Measurements from ENCODE around the gene TSPAN31. TPM values are rescaled to one million over a fixed set of nuclear protein-coding genes. Genes with fewer than 3 reads are reported as not detected.

The TSPAN31 gene
- total and polyA plus RNA-seq, 3 donors from 2014 or later, result 25.4 to 33.0 (median 30.8) TPM

DNA sequence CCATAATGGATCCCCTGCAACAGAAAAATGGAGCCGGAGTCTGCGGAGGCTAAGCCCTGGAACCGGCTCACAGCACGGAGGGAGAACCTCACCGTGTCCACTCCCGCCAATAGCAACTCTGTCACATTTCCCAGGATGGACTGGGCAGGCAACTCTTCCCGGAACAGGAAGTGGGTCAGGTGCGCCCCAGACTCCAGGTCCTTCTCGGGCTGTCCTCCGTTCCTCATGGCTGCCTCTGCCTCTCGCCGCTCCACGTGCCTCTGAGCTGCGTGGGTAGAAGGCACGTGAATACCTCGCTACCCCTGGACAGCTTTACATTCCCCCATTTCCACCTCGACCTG, 19.8 kb downstream of the TSPAN31 start:
- WGBS, 2 donors, result 29 to 37% methylated on average over 15 to 17 of the region's 17 CpGs
- Histone ChIP-seq H3K9me3 (no peaks in the 10 kb centered on the region), H3K36me3 (ENCODE audit: low read depth, missing control alignments) (no peaks in the 10 kb centered on the region), H3K4me1 (peaks cover 22% of the 10 kb centered on the region), H3K27ac (no peak overlapping the region), H3K4me3 (peak overlapping the region; percentile 24 to 26), H3K27me3 (no peaks in the 10 kb centered on the region)
- TF ChIP-seq, protein P1, sequence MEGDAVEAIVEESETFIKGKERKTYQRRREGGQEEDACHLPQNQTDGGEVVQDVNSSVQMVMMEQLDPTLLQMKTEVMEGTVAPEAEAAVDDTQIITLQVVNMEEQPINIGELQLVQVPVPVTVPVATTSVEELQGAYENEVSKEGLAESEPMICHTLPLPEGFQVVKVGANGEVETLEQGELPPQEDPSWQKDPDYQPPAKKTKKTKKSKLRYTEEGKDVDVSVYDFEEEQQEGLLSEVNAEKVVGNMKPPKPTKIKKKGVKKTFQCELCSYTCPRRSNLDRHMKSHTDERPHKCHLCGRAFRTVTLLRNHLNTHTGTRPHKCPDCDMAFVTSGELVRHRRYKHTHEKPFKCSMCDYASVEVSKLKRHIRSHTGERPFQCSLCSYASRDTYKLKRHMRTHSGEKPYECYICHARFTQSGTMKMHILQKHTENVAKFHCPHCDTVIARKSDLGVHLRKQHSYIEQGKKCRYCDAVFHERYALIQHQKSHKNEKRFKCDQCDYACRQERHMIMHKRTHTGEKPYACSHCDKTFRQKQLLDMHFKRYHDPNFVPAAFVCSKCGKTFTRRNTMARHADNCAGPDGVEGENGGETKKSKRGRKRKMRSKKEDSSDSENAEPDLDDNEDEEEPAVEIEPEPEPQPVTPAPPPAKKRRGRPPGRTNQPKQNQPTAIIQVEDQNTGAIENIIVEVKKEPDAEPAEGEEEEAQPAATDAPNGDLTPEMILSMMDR (IDR thresholded peaks at IDR 0.05), result no peak
- TF ChIP-seq POLR2A (IDR thresholded peaks at IDR 0.05), result no peak
- intact Hi-C loops (cut with DNase I; ENCODE audit: low total_unique reads), result no loop called here
- DNase-seq, result no peak

DNA sequence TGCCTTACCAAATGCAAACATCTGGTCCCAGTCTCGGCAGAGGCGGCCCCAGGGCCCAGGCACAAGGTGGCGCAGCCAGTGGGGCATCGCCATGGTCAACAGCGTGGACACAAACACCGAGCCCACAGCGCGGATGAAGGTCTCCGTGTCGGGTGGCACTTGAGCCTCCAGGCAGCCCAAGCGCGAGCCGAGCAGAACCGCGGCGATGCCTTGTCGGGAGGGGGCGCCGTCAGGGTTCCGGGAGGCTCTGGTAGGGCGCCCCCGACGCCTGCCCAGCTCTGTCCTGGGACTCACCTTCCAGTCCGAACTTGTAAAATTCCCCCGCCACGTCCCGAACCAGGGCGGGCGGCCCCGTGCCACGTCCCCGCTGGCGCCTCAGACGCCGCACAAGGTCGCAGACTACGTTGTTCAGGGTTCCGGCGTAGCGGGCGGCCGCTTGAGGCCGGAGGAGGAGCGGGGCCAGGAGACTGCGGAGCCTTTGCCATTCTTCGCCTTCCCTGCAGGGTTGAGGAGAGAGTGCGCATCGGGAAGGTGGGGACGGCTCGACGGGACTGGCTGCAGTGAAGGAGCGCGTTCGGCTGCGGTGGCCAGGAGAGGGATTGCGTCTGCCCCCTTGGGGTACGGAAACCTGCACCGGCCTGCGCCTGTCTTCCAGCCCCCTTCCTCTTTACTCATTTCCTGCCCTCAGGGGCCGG, 20.3 kb downstream of the TSPAN31 start:
- DNase-seq, result peak; percentile 28
- Histone ChIP-seq H3K36me3 (ENCODE audit: low read depth, missing control alignments) (no peaks in the 10 kb centered on the region), H3K27me3 (no peaks in the 10 kb centered on the region), H3K9me3 (no peaks in the 10 kb centered on the region), H3K4me1 (peaks cover 22% of the 10 kb centered on the region), H3K27ac (no peak overlapping the region), H3K4me3 (peak overlapping the region; percentile 24 to 26)
- WGBS, 2 donors, result 8 to 9% methylated on average over 7 to 45 of the region's 60 CpGs
- intact Hi-C loops (cut with DNase I; ENCODE audit: low total_unique reads), result no loop called here
- TF ChIP-seq, protein P1 (IDR thresholded peaks at IDR 0.05), result no peak
- no peak for TF ChIP-seq POLR2A (IDR thresholded peaks at IDR 0.05)

DNA sequence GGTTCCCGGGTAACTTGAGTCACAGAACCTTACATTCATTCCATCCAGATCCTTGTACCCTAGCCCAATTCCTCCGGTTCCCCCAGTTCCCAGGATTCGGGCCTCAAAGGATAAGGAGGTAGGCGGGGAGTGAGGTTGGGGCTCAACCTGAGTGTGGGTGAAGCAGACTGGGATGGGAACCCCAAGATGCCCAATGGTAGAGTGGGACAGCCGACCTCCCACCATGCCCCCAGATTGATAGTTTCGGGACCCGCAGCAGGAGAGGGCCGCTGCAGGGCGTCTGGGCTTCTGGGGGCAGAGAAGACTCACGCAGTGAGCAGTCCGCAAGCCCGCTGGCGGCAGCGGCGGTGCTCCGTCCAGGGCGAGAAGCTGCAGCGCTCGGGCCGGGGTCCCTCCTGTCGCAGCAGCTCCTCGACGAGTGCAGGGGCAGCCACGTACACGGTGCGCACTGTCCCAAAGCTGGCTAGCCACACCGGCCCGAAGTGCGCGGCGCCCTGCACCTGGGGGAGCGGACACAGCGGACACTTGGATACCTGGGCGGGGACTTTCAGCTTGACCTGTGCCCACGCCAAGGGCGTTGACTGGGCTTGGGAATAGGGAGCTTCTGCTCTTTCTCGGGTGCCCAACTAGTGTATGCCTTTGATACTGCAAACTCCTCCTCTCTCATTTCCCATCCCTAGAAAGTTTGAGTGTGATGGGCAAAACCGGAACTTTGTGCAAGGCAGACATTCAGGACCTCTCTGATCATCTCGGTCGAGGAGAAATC, 21.0 kb downstream of the TSPAN31 start:
- DNase-seq, result no peak
- H3K9me3 ChIP-seq, result no peaks in the 10 kb centered on the region
- intact Hi-C loops (cut with DNase I; ENCODE audit: low total_unique reads), result no loop called here
- TF ChIP-seq POLR2A (IDR thresholded peaks at IDR 0.05), result no peak
- TF ChIP-seq, protein P1 (IDR thresholded peaks at IDR 0.05), result no peak
- peaks cover 22% of the 10 kb centered on the region for H3K4me1 ChIP-seq
- 0 to 3% methylated on average over 4 to 40 of the region's 40 CpGs for WGBS, 2 donors
- H3K27ac ChIP-seq, result no peak overlapping the region
- no peaks in the 10 kb centered on the region for H3K36me3 ChIP-seq (ENCODE audit: low read depth, missing control alignments)
- peak overlapping the region in 1 of 2 donors; percentile 24 for H3K4me3 ChIP-seq
- no peaks in the 10 kb centered on the region for H3K27me3 ChIP-seq

DNA sequence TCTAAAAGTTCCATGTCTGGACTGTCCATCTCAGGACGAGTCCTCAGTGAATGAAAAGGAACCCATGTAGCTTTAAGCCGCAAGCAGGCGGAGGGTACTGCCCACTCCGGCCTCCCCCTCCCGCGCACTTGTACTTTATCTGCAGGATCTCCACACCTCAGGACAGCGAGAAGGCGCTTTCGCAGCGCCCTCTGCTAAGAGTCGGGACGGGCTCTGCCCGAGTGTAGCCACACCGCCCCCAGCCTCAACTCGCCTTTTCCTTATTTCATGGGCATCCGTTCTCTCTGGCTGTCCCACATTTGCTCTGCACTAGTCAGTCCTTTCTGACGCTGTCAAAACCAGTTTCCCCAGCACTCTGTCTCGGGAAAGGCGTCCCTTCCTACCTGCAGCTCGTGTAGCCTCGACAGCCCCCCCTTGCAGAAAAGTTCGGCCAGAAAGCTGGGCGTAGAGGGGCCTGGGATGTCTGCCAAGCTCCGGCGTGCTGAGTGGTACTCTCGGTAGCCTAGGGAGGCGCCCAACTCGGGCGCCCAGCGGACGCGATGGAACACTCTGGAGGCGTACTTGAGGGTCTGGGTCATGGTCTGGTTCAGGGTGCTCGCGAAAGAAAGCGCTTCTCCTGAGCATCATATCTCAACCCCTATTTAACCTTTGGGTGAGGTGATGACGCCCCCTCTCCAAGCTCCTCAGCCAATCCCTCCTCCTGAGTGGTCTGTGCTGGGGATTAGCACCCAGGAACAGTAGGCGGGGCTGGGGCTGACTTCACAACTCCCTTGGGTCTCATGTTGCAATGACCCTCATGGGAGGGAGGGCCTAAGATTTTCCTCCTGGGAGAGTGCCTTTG, 21.8 kb downstream of the TSPAN31 start, which contains the start of gene CYP27B1:
TSS of gene CYP27B1 (minus strand) at position 615 of the 841 bp plus-strand sequence. CDS start at position 578, 37 bp downstream.
- H3K4me3 ChIP-seq, result peak within 1 kb of the TSS in 1 of 2 donors; percentile 4
- no peaks in the 10 kb centered on the region for H3K27me3 ChIP-seq
- H3K9me3 ChIP-seq, result no peaks in the 10 kb centered on the region
- H3K27ac ChIP-seq, result no peak within 1 kb of the TSS
- TF ChIP-seq POLR2A (IDR thresholded peaks at IDR 0.05), result no peak
- TF ChIP-seq, protein P1 (IDR thresholded peaks at IDR 0.05), result no peak
- WGBS, 2 donors, result 5 to 7% methylated on average over 30 to 38 of the region's 38 CpGs
- H3K4me1 ChIP-seq, result peaks cover 27% of the 10 kb centered on the region
- H3K36me3 ChIP-seq (ENCODE audit: low read depth, missing control alignments), result no peaks in the 10 kb centered on the region
- intact Hi-C loops (cut with DNase I; ENCODE audit: low total_unique reads), result no loop called here
- peak; percentile 20 for DNase-seq
